HCT116 (cell line): Measurements from ENCODE around the gene PRSS36. TPM values are rescaled to one million over a fixed set of nuclear protein-coding genes. Genes with fewer than 3 reads are reported as not detected.

Experiments
- ATAC-seq: fragments of 200-7000 bp; cut with Tn5 transposase; 2 replicates; pipeline ENCODE4 v1.9.1; 2020; ENCODE audit warnings: mild to moderate bottlenecking, moderate library complexity
- BruUV-seq: library from RNA; stranded (reverse); fragments of 400-500 nt; replicated peaks from 2 replicates; lab custom pipeline; 2021; lab: Mats Ljungman, UMichigan
- CTCF ChIA-PET: fragments of 300-600 bp; sonication (Branson Sonifier 250); formaldehyde crosslinking; loops from one replicate; lab custom pipeline; 2021; ENCODE audit warnings: antibody characterized with exemption; lab: Charles Lee
- POLR2A ChIA-PET: fragments of 300-600, 350-600 bp; sonication (Branson Sonifier 250); formaldehyde crosslinking; loops from one replicate; lab custom pipeline; 2021; ENCODE audit warnings: antibody characterized with exemption; lab: Charles Lee
- RAD21 ChIA-PET, 2 experiments: fragments of 300-600 bp; sonication (Branson Sonifier 250); formaldehyde crosslinking; loops; one replicate each; lab custom pipeline; 2023; ENCODE audit warnings: low total read pairs in 2 of 2; ENCODE audit not compliant: uncharacterized antibody in 2 of 2, unreplicated experiment in 2 of 2, low non-redundant PET in 1 of 2; lab: Charles Lee
- DNase-seq: peaks from one replicate; pipeline ENCODE4 v3.0.0-alpha.2; 2010; ENCODE audit warnings: low read depth, low spot score
- H2AFZ ChIP-seq: fragments of 200-600 bp; shearing (Covaris generic), sonication (generic); 2 replicates; pipeline ENCODE4 v1.6.1; 2017; ENCODE audit warnings: low read depth, mixed run types, mixed read lengths, antibody characterized with exemption, low read length; ENCODE audit not compliant: poor library complexity, severe bottlenecking
- H3K27ac ChIP-seq: 2 replicates; pipeline ENCODE4 v1.5.1; 2012; ENCODE audit warnings: low read depth, low read length
- H3K27me3 ChIP-seq: fragments of 200-600 bp; sonication (generic); 2 replicates; pipeline ENCODE4 v1.6.1; 2016; ENCODE audit warnings: mixed run types, low read length, mixed read lengths; ENCODE audit not compliant: insufficient read depth
- H3K36me3 ChIP-seq, 2 experiments: fragments of 200-500 bp in 1 of 2; fragments of 200-600 bp in 1 of 2; sonication (Bioruptor generic) in 1 of 2; sonication (generic) in 1 of 2; 2 replicates each; pipeline versions ENCODE4 v1.5.1 to v1.6.1; 2014 to 2016; ENCODE audit warnings: low read length in 2 of 2, inconsistent platforms in 1 of 2, mixed read lengths in 1 of 2, mixed run types in 1 of 2; ENCODE audit not compliant: insufficient read depth in 2 of 2, control insufficient read depth in 1 of 2
- H3K4me1 ChIP-seq, 2 experiments: fragments of 200-600 bp in 1 of 2; sonication (generic) in 1 of 2; 2 replicates each; pipeline versions ENCODE4 v1.5.1 to v1.6.1; 2012 to 2017; ENCODE audit warnings: low read length in 2 of 2, inconsistent platforms in 1 of 2, mild to moderate bottlenecking in 1 of 2, mixed read lengths in 1 of 2, mixed run types in 1 of 2, moderate library complexity in 1 of 2; ENCODE audit not compliant: insufficient read depth in 2 of 2, control insufficient read depth in 1 of 2
- H3K4me2 ChIP-seq: fragments of 200-600 bp; sonication (generic); 2 replicates; pipeline ENCODE4 v1.6.1; 2017; ENCODE audit warnings: mixed run types, low read length, mixed read lengths
- H3K4me3 ChIP-seq, 2 experiments: fragments of 200-600 bp in 1 of 2; sonication (generic) in 1 of 2; replicated peaks in 1 of 2; 2 replicates each; pipeline ENCODE4 v1.5.1; 2011 to 2016; ENCODE audit warnings: low read length in 2 of 2, control low read depth in 1 of 2, low read depth in 1 of 2, mild to moderate bottlenecking in 1 of 2, mixed read lengths in 1 of 2, mixed run types in 1 of 2
- H3K79me2 ChIP-seq: fragments of 200-600 bp; sonication (generic); 2 replicates; pipeline ENCODE4 v1.6.1; 2017; ENCODE audit warnings: mild to moderate bottlenecking, mixed run types, low read length, moderate library complexity, mixed read lengths; ENCODE audit not compliant: insufficient read depth
- H3K9ac ChIP-seq: fragments of 200-600 bp; sonication (generic); 2 replicates; pipeline ENCODE4 v1.6.1; 2016; ENCODE audit warnings: low read length, mixed read lengths
- H3K9me2 ChIP-seq: fragments of 200-600 bp; sonication (generic), shearing (Covaris generic); 2 replicates; pipeline ENCODE4 v1.6.1; 2017; ENCODE audit warnings: mixed run types, mild to moderate bottlenecking, moderate library complexity; ENCODE audit not compliant: insufficient read depth
- H3K9me3 ChIP-seq, 2 experiments: fragments of 200-500 bp in 1 of 2; fragments of 200-600 bp in 1 of 2; sonication (Bioruptor generic) in 1 of 2; sonication (generic) in 1 of 2; 2 replicates each; pipeline ENCODE4 v1.6.1; 2014 to 2017; ENCODE audit warnings: low read length in 2 of 2, mixed read lengths in 2 of 2, inconsistent platforms in 1 of 2, low read depth in 1 of 2, mild to moderate bottlenecking in 1 of 2, mixed run types in 1 of 2, moderate library complexity in 1 of 2; ENCODE audit not compliant: control insufficient read depth in 1 of 2, insufficient read depth in 1 of 2
- H4K20me1 ChIP-seq: fragments of 200-600 bp; sonication (generic), shearing (Covaris generic); 2 replicates; pipeline ENCODE4 v1.6.1; 2017; ENCODE audit warnings: mixed run types, mild to moderate bottlenecking, moderate library complexity; ENCODE audit not compliant: insufficient read depth
- EGR1 ChIP-seq: IDR thresholded peaks from 2 replicates; pipeline ENCODE4 v1.6.1; 2012; ENCODE audit warnings: low read depth
- FOSL1 ChIP-seq: IDR thresholded peaks from 2 replicates; pipeline ENCODE4 v1.6.1; 2012; ENCODE audit warnings: low read depth
- POLR2AphosphoS5 ChIP-seq: IDR thresholded peaks from 2 replicates; pipeline ENCODE4 v1.6.1; 2011; ENCODE audit warnings: mild to moderate bottlenecking, low read depth, low read length, moderate library complexity
- SIN3A ChIP-seq: IDR thresholded peaks from 2 replicates; pipeline ENCODE4 v1.6.1; 2012; ENCODE audit warnings: low read depth
- SRF ChIP-seq: IDR thresholded peaks from 2 replicates; pipeline ENCODE4 v1.6.1; 2012; ENCODE audit warnings: low read depth
- TCF7L2 ChIP-seq: IDR thresholded peaks from 2 replicates; pipeline ENCODE4 v1.7.0; 2011; ENCODE audit warnings: borderline replicate concordance, inconsistent platforms; ENCODE audit not compliant: insufficient read depth, insufficient read length; ENCODE audit errors: extremely low read depth
- intact Hi-C: fragments of 100-400 bp; cut with micrococcal nuclease; formaldehyde crosslinking; loops from 2 replicates; pipeline ENCODE4 v1.10.0; 2022
- total RNA-seq: library from RNA; stranded (reverse); gene quantifications from one replicate; pipeline ENCODE4 v1.2.1, GENCODE V29; 2021; ENCODE audit not compliant: unreplicated experiment
- TF ChIP-seq, protein P1 (sequence below), 3 experiments: fragments of 200-600 bp in 1 of 3; sonication (generic) in 1 of 3; IDR thresholded peaks in 2 of 3; conservative IDR thresholded peaks in 1 of 3; 2 replicates each; pipeline ENCODE4 v1.5.1; 2012 to 2017; ENCODE audit warnings: low read depth in 2 of 3, low read length in 2 of 3, antibody characterized with exemption in 1 of 3, borderline replicate concordance in 1 of 3, control low read depth in 1 of 3, mild to moderate bottlenecking in 1 of 3, mixed read lengths in 1 of 3, mixed run types in 1 of 3, moderate library complexity in 1 of 3; ENCODE audit not compliant: insufficient read depth in 1 of 3
- TF ChIP-seq, protein P2 (sequence below): IDR thresholded peaks from 2 replicates; pipeline ENCODE4 v1.6.1; 2012; ENCODE audit warnings: low read depth
- TF ChIP-seq, protein P3 (sequence below): IDR thresholded peaks from 2 replicates; pipeline ENCODE4 v1.6.1; 2012
- TF ChIP-seq, protein P4 (sequence below): IDR thresholded peaks from 2 replicates; pipeline ENCODE4 v1.6.1; 2012

PRSS36 gene
- total RNA-seq, 1 experiment from 2014 or later = not detected

DNA sequence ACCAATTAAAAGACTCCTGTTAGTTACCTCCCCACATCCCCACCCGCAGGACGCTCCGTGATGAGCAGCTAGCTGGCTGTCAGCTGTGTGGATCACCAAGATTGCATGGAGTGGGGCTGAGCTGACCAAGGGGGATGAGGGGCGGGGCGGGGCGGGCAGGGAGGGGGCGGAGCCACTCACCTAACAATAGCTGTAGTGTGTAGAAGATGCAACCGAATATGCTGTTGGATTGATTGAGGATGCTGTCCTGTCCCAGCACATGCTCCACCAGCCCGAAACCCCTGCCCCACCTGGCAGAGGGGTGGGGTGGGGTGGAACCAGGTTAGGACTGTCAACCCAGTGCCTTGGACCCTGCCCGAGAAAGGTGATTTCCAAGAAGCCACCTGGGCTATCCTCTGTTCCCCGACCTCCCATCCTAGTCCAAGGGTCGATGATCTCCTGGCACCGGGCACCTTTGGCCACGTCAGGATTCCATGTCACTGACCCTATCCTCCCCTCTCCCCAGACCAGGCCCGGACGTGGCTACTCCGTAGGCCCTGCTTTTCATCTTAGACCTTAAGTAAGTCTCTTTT, 56.6 kb downstream of the PRSS36 start:
- Histone ChIP-seq H3K9me3 (no peaks in the 10 kb centered on the region), H3K9me2 (no peaks in the 10 kb centered on the region), H2AFZ (no peak overlapping the region), H3K36me3 (peaks cover 0 to 8% of the 10 kb centered on the region in 2 experiments; a peak in 3 of 4 replicates), H3K27ac (peak overlapping the region; percentile 85), H3K4me3 (peak overlapping the region; percentile 88 to 98), H3K9ac (peak overlapping the region; percentile 91), H4K20me1 (no peaks in the 10 kb centered on the region), H3K27me3 (no peaks in the 10 kb centered on the region), H3K4me1 (peaks cover 13 to 27% of the 10 kb centered on the region in 2 experiments), H3K4me2 (peak overlapping the region; percentile 99), H3K79me2 (peaks cover 36% of the 10 kb centered on the region)
- DNase-seq (no peak), ATAC-seq (peak; percentile 30)
- ChIA-PET CTCF (interaction anchor here (1.4 to 1.5 kb wide), 2 partner anchors 49 to 108 kb away, joined by 5 to 8 read pairs; partner anchors contain the start of gene HSD3B7), POLR2A (interaction anchor here (1.2 to 4.7 kb wide), 3 partner anchors 19 to 41 kb away, joined by 8 to 17 read pairs (median 8); partner anchors contain the start of genes KAT8, ZNF646 and ZNF668), RAD21 (interaction anchor here in 1 of 2 experiments (0.6 kb wide), 1 partner anchor 97 kb away, joined by 3 read pairs; no protein-coding TSS in a partner anchor)
- TF ChIP-seq, protein P1, sequence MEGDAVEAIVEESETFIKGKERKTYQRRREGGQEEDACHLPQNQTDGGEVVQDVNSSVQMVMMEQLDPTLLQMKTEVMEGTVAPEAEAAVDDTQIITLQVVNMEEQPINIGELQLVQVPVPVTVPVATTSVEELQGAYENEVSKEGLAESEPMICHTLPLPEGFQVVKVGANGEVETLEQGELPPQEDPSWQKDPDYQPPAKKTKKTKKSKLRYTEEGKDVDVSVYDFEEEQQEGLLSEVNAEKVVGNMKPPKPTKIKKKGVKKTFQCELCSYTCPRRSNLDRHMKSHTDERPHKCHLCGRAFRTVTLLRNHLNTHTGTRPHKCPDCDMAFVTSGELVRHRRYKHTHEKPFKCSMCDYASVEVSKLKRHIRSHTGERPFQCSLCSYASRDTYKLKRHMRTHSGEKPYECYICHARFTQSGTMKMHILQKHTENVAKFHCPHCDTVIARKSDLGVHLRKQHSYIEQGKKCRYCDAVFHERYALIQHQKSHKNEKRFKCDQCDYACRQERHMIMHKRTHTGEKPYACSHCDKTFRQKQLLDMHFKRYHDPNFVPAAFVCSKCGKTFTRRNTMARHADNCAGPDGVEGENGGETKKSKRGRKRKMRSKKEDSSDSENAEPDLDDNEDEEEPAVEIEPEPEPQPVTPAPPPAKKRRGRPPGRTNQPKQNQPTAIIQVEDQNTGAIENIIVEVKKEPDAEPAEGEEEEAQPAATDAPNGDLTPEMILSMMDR (IDR thresholded peaks at IDR 0.05 in 2 of 3, conservative IDR thresholded peaks at IDR 0.05 in 1 of 3; ENCODE audit: borderline replicate concordance in 1 of 3, insufficient read depth in 1 of 3, low read depth in 2 of 3, low read length in 2 of 3) = no peak
- peak; percentile 25; the same call in 1 of the 2 replicates for TF ChIP-seq POLR2AphosphoS5
- intact Hi-C loops = loop anchor here (5.0 to 10.0 kb wide), 2 partner anchors 96 to 138 kb away; partner anchors contain the start of gene SETD1A
- no TSS peak for BruUV-seq

DNA sequence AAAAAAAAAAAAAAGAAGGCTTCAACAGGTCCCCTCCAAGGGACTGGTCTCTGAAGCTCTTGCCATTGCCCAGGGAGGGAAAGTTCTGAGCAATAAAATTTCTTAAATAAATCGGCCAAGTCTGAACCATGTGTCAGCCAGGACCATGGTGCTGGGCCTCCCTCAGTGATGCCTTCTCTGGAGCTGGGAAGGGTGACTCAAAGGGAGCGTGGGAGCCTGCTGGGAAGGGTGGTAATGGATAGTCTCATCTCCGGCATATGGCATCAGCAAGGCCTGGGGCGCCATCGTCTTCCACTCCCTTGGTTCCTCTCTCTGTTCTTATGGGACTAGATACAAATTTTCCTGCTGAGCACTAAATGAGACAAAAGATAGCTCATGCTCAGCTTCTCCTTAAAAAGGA, 57.5 kb downstream of the PRSS36 start:
- ATAC-seq (no peak), DNase-seq (no peak)
- H3K4me2 ChIP-seq = peak overlapping the region; percentile 99; the same call in 1 of the 2 replicates
- no peak overlapping the region for H2AFZ ChIP-seq
- peaks cover 36% of the 10 kb centered on the region for H3K79me2 ChIP-seq
- intact Hi-C loops = loop anchor here (5.0 to 10.0 kb wide), 2 partner anchors 95 to 138 kb away; partner anchors contain the start of gene SETD1A
- BruUV-seq = no TSS peak
- H3K36me3 ChIP-seq = peaks cover 0 to 8% of the 10 kb centered on the region in 2 experiments; a peak in 3 of 4 replicates
- H3K4me3 ChIP-seq = no peak overlapping the region
- ChIA-PET RAD21 (no interaction called here), CTCF (interaction anchor here (0.6 to 1.5 kb wide), 3 partner anchors 18 to 107 kb away, joined by 3 to 8 read pairs (median 5); partner anchors contain the start of genes HSD3B7, ZNF646 and ZNF668), POLR2A (interaction anchor here (1.2 to 4.7 kb wide), 3 partner anchors 18 to 25 kb away, joined by 4 to 17 read pairs (median 8); partner anchors contain the start of genes KAT8, ZNF646 and ZNF668)
- H3K27ac ChIP-seq = peak overlapping the region; percentile 27; the same call in 1 of the 2 replicates
- H3K9ac ChIP-seq = no peak overlapping the region
- H3K9me2 ChIP-seq = no peaks in the 10 kb centered on the region
- peaks cover 13 to 27% of the 10 kb centered on the region in 2 experiments for H3K4me1 ChIP-seq
- H3K27me3 ChIP-seq = no peaks in the 10 kb centered on the region
- H4K20me1 ChIP-seq = no peaks in the 10 kb centered on the region
- H3K9me3 ChIP-seq = no peaks in the 10 kb centered on the region
- no peak for TF ChIP-seq SRF
- TF ChIP-seq, protein P2, sequence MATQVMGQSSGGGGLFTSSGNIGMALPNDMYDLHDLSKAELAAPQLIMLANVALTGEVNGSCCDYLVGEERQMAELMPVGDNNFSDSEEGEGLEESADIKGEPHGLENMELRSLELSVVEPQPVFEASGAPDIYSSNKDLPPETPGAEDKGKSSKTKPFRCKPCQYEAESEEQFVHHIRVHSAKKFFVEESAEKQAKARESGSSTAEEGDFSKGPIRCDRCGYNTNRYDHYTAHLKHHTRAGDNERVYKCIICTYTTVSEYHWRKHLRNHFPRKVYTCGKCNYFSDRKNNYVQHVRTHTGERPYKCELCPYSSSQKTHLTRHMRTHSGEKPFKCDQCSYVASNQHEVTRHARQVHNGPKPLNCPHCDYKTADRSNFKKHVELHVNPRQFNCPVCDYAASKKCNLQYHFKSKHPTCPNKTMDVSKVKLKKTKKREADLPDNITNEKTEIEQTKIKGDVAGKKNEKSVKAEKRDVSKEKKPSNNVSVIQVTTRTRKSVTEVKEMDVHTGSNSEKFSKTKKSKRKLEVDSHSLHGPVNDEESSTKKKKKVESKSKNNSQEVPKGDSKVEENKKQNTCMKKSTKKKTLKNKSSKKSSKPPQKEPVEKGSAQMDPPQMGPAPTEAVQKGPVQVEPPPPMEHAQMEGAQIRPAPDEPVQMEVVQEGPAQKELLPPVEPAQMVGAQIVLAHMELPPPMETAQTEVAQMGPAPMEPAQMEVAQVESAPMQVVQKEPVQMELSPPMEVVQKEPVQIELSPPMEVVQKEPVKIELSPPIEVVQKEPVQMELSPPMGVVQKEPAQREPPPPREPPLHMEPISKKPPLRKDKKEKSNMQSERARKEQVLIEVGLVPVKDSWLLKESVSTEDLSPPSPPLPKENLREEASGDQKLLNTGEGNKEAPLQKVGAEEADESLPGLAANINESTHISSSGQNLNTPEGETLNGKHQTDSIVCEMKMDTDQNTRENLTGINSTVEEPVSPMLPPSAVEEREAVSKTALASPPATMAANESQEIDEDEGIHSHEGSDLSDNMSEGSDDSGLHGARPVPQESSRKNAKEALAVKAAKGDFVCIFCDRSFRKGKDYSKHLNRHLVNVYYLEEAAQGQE = no peak
- TF ChIP-seq, protein P3, sequence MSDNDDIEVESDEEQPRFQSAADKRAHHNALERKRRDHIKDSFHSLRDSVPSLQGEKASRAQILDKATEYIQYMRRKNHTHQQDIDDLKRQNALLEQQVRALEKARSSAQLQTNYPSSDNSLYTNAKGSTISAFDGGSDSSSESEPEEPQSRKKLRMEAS = no peak
- TF ChIP-seq EGR1 = no peak
- TF ChIP-seq POLR2AphosphoS5 = no peak
- no peak for TF ChIP-seq FOSL1
- TF ChIP-seq TCF7L2 = no peak
- TF ChIP-seq SIN3A = no peak
- TF ChIP-seq, protein P4, sequence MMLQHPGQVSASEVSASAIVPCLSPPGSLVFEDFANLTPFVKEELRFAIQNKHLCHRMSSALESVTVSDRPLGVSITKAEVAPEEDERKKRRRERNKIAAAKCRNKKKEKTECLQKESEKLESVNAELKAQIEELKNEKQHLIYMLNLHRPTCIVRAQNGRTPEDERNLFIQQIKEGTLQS = no peak
- TF ChIP-seq, all 23 proteins: peak for 0
